ENCODE data around the gene ESF1. TPM values are rescaled to one million over a fixed set of nuclear protein-coding genes. Genes with fewer than 3 reads are reported as not detected.

The ESF1 gene
- total and polyA plus RNA-seq, 2 of the 8 experiments (the other 6 are each of a cell fraction or from before 2014, with no cell fraction given): 1.1 to 32.9 TPM

DNA sequence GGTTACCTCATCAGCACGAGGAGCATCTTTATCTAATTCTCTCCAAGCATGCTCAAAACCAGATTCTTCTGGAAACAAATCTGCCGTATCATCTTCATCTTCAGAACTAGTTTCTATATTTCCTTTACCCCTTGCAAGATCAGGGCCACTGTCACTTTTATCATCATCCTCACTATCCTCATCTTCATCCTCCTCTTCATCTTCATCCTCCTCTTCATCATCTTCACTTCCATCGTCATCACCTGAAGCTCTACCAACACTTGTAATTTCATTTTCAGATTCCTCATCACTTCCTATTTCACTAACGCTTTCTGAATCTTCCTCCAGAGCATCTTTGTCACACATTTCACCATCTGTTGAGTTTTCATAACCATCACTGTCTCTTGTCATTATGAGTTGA lies 8.9 kb downstream of the ESF1 start (continued):
- TF ChIP-seq RNF2 (IDR thresholded peaks at IDR 0.05; ENCODE audit: borderline replicate concordance, low read depth, low read length, missing control alignments, poor library complexity, severe bottlenecking) (no peak), YY1 (IDR thresholded peaks at IDR 0.05; ENCODE audit: low read depth, low read length) (no peak)

All from H1 (cell line).